Spleen (tissue), 7 donors: ENCODE data around the gene LPP.

Experiments
- CTCF ChIP-seq, 11 experiments: fragments of 200-600 bp in 7 of 11; fragments of 450-650 bp in 4 of 11; sonication (generic) in 4 of 11; IDR thresholded peaks in 8 of 11; conservative IDR thresholded peaks in 3 of 11; 1 replicate in 7 of 11; 2 replicates in 4 of 11; pipeline versions ENCODE4 v1.4.0 to v1.8.0; 2016 to 2021; ENCODE audit warnings: antibody characterized with exemption in 11 of 11, inconsistent platforms in 4 of 11, mild to moderate bottlenecking in 1 of 11
- POLR2A ChIP-seq, 3 donors: fragments of 450-650 bp; IDR thresholded peaks; one replicate each; pipeline ENCODE4 v1.5.1; 2017; ENCODE audit warnings: antibody characterized with exemption in 3 of 3, mild to moderate bottlenecking in 1 of 3
- POLR2AphosphoS5 ChIP-seq, 3 donors: sonication (generic); formaldehyde crosslinking; IDR thresholded peaks; one replicate each; pipeline ENCODE4 v1.5.1; 2017; ENCODE audit warnings: antibody characterized with exemption in 3 of 3
- donor health status: DM: no; HTN: no; CAD: no; lungs with moderate emphysema.
- donor health status: DM: no; HTN: no; CAD: no.
- donor health status: DM: no; HTN: no; CAD: no.

GRCh38 chr3:188509316-188509715, 355.4 kb downstream of the LPP start:
- TF ChIP-seq CTCF (IDR thresholded peaks at IDR 0.05 in 8 of 11, conservative IDR thresholded peaks at IDR 0.05 in 3 of 11) (no peak), POLR2A (IDR thresholded peaks at IDR 0.05) (no peak), POLR2AphosphoS5 (IDR thresholded peaks at IDR 0.05) (no peak)
